Measurements from ENCODE around the gene GAREM2.
A peak's percentile ranks its signal among the peaks of the same experiment; 100 is the strongest.

GAREM2 gene

GRCh38 chr2:26169681-26170414 lies 3.0 kb upstream of the GAREM2 start:
- DNase-seq (ENCODE audit: low read depth) = no peak

GRCh38 chr2:26170795-26171194 lies 2.1 kb upstream of the GAREM2 start:
- DNase-seq (ENCODE audit: low read depth) = no peak

- no peak for DNase-seq (ENCODE audit: low read depth)
Measured at GRCh38 chr2:26172189-26172870, 558 bp upstream of the GAREM2 start.

- no peak for DNase-seq (ENCODE audit: low read depth)
Measured at GRCh38 chr2:26173776-26174482, 1.0 kb downstream of the GAREM2 start.

- no peak for DNase-seq (ENCODE audit: low read depth)
Measured at GRCh38 chr2:26174691-26175465, 2.0 kb downstream of the GAREM2 start.

- no peak for DNase-seq (ENCODE audit: low read depth)
Measured at GRCh38 chr2:26175466-26176278, 2.8 kb downstream of the GAREM2 start.

GRCh38 chr2:26176279-26176615 lies 3.4 kb downstream of the GAREM2 start:
- DNase-seq (ENCODE audit: low read depth) = no peak

GRCh38 chr2:26177122-26177521 lies 4.2 kb downstream of the GAREM2 start:
- DNase-seq (ENCODE audit: low read depth) = no peak

- DNase-seq (ENCODE audit: low read depth) = no peak
Measured at GRCh38 chr2:26178246-26178645, 5.4 kb downstream of the GAREM2 start.

GRCh38 chr2:26178746-26179436 lies 6.0 kb downstream of the GAREM2 start:
- no peak for DNase-seq (ENCODE audit: low read depth)

GRCh38 chr2:26179446-26179913 lies 6.6 kb downstream of the GAREM2 start:
- DNase-seq (ENCODE audit: low read depth) = no peak

- no peak for DNase-seq (ENCODE audit: low read depth)
Measured at GRCh38 chr2:26182441-26182840, 9.6 kb downstream of the GAREM2 start.

- no peak for DNase-seq (ENCODE audit: low read depth)
Measured at GRCh38 chr2:26182887-26183630, 10.2 kb downstream of the GAREM2 start.

GRCh38 chr2:26184121-26184520 lies 11.2 kb downstream of the GAREM2 start:
- DNase-seq (ENCODE audit: low read depth) = no peak

- peak; percentile 76 for DNase-seq (ENCODE audit: low read depth)
Measured at GRCh38 chr2:26184555-26185303, 11.8 kb downstream of the GAREM2 start.

GRCh38 chr2:26185304-26185928 lies 12.5 kb downstream of the GAREM2 start:
- no peak for DNase-seq (ENCODE audit: low read depth)

- DNase-seq (ENCODE audit: low read depth) = no peak
Measured at GRCh38 chr2:26185954-26186770, 13.3 kb downstream of the GAREM2 start.

- no peak for DNase-seq (ENCODE audit: low read depth)
Measured at GRCh38 chr2:26187114-26187513, 14.2 kb downstream of the GAREM2 start.

All from stimulated activated CD8-positive, alpha-beta memory T cell treated with anti-CD3 and anti-CD28 coated beads, Interleukin-12 subunit alpha, Interleukin-12 subunit beta, amount 100 ng/mL, for 4 hours (primary cell).